ENCODE results near the gene KRTAP9-2.
"Not testable (repeated sequence)": the region's sequence is repeated elsewhere in the genome, so short reads cannot be mapped to it uniquely, and the experiment has no call there.

Gene KRTAP9-2

GRCh38 chr17:41237949-41238437 lies 11.5 kb downstream of the KRTAP9-2 start, which contains the start of gene KRTAP9-8:
TSS of gene KRTAP9-8 (plus strand) at chr17:41237999. CDS start at chr17:41238052, 53 bp downstream.
- not testable (repeated sequence) for DNase-seq

- not testable (repeated sequence) for DNase-seq
Observed at GRCh38 chr17:41246995-41247787, 20.7 kb downstream of the KRTAP9-2 start.

GRCh38 chr17:41249637-41250240 lies 23.3 kb downstream of the KRTAP9-2 start, which contains the start of gene KRTAP9-4:
TSS of gene KRTAP9-4 (plus strand) at chr17:41249687. CDS start at chr17:41249721, 34 bp downstream.
- DNase-seq = not testable (repeated sequence)

- no peak for DNase-seq
Observed at GRCh38 chr17:41251261-41251660, 24.8 kb downstream of the KRTAP9-2 start.

GRCh38 chr17:41254861-41255260 lies 28.4 kb downstream of the KRTAP9-2 start:
- no peak for DNase-seq

GRCh38 chr17:41255381-41256290 lies 29.2 kb downstream of the KRTAP9-2 start, which contains the start of gene KRTAP9-9:
TSS of gene KRTAP9-9 (plus strand) at chr17:41255384.
- not testable (repeated sequence) for DNase-seq

- DNase-seq = no peak
Observed at GRCh38 chr17:41256291-41256685, 29.8 kb downstream of the KRTAP9-2 start.

GRCh38 chr17:41258406-41258805 lies 32.0 kb downstream of the KRTAP9-2 start:
- no peak for DNase-seq

- DNase-seq = no peak
Observed at GRCh38 chr17:41263212-41263611, 36.8 kb downstream of the KRTAP9-2 start.

GRCh38 chr17:41264599-41264998 lies 38.2 kb downstream of the KRTAP9-2 start:
- no peak for DNase-seq

- no peak for DNase-seq
Observed at GRCh38 chr17:41265078-41265477, 38.6 kb downstream of the KRTAP9-2 start, which contains the start of gene KRTAP9-6. TSS of gene KRTAP9-6 (plus strand) at chr17:41265378. CDS start at chr17:41265378, 0 bp downstream.

GRCh38 chr17:41267711-41268110 lies 41.3 kb downstream of the KRTAP9-2 start:
- DNase-seq = no peak

- not testable (repeated sequence) for DNase-seq
Observed at GRCh38 chr17:41271323-41271722, 44.9 kb downstream of the KRTAP9-2 start.

- no peak for DNase-seq
Observed at GRCh38 chr17:41271858-41272257, 45.4 kb downstream of the KRTAP9-2 start.

- DNase-seq = not testable (repeated sequence)
Observed at GRCh38 chr17:41275648-41276190, 49.3 kb downstream of the KRTAP9-2 start, which contains the start of gene KRTAP9-7. TSS of gene KRTAP9-7 (plus strand) at chr17:41275698. CDS start at chr17:41275698, 0 bp downstream.

Measured in GF-D8 (cell line).